Stimulated activated CD4-positive, alpha-beta T cell treated with anti-CD3 and anti-CD28 coated beads, Interleukin-12 subunit alpha, Interleukin-12 subunit beta, amount 100 ng/mL, for 48 hours (primary cell): ENCODE data around the gene ZBP1.

Source experiments
- DNase-seq, 3 donors: peaks; one replicate each; pipeline ENCODE4 v3.0.0-alpha.2; 2020; ENCODE audit warnings: low read depth in 2 of 3, low spot score in 1 of 3

The ZBP1 gene

GRCh38 chr20:57619051-57619831 is 985 bp downstream of the ZBP1 start:
- DNase-seq = peak; percentile 44 to 70 (median 60)

DNA sequence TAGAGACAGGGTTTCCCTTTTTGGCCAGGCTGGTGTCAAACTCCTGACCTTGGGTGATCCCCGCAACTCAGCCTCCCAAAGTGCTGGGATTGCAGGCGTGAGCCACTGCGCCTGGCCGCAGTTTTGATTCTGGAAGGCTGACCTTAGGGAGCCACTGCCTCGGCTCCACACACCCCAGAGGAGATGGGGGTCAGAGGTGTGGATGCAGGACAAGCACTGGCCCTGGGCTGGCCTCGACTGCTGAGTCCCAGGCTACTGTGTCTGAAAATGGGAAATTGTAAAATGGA is 1.5 kb downstream of the ZBP1 start:
- no peak for DNase-seq

DNA sequence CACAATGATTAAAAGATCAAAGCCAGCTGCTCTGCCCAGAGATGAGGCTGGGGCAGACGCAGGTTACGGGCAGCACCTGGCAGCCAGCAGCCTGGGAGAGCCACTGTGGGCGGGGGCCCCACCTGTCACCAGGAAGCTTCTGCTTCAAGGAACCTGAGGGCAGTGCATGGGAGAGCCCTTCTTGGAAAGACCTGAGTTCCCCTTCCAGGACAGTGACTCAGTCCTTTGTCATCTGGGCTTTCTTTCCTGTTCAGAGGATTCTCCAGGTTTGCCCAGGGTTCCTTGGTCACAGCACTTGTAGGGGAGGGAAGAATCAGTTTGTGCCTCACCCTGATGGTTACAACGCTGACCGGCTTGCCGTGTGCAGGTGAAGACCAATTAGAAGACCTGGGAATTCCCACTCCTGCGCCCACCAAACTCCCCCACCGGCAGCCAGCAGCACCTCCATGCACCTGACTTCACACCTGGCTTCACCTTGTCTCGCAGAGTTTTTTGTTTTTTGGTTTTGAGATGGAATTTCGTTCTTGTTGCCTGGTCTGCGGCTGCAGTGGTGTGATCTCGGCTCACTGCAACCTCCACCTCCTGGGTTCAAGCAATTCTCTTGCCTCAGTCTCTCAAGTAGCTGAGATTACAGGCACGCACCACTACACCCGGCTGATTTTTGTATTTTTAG is 2.0 kb downstream of the ZBP1 start:
- no peak for DNase-seq

DNA sequence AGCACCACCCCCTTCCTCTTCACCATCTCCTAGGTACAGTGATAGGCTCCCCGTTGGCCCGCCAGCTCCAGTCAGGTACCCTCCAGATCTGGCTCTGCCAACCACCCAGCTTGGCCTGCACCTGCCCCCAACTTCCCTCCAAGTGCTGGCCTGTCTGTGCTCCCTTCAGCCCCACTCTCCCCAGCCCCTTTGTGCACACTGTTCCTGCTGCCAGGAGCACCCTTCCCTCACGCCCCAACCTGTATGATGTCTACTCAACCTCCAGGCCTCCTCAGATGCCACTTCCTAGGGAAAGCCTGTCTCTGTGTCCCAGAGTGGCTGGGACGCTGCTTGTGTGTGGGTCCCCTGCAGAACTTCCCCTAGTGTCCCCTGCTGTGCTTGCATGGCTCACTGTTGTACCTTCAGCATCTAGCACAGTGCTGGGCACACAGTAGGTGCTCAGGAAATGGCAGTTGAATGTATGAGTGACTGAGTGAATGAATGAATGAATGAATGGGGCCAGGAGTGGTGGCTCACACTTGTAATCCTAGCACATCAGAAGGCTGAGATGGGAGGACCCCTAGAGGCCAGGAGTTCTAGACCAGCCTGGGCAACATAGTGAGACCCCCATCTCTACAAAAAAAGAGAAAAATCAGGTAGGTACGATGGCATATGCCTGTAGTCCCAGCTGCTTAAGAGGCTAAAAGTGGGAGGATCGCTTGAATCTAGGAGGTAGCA is 3.0 kb downstream of the ZBP1 start:
- DNase-seq = no peak

GRCh38 chr20:57616143-57616951 is 3.9 kb downstream of the ZBP1 start:
- no peak for DNase-seq

- no peak for DNase-seq
Measured at GRCh38 chr20:57615445-57615811, 4.8 kb downstream of the ZBP1 start.

GRCh38 chr20:57614490-57615444 is 5.5 kb downstream of the ZBP1 start:
- no peak for DNase-seq

- no peak for DNase-seq
Measured at GRCh38 chr20:57613481-57613921, 6.7 kb downstream of the ZBP1 start.

GRCh38 chr20:57612916-57613315 is 7.3 kb downstream of the ZBP1 start:
- no peak for DNase-seq

GRCh38 chr20:57612436-57612835 is 7.8 kb downstream of the ZBP1 start:
- DNase-seq = no peak

- no peak for DNase-seq
Measured at GRCh38 chr20:57611586-57612311, 8.5 kb downstream of the ZBP1 start.

- no peak for DNase-seq
Measured at GRCh38 chr20:57610261-57610952, 9.8 kb downstream of the ZBP1 start.

DNA sequence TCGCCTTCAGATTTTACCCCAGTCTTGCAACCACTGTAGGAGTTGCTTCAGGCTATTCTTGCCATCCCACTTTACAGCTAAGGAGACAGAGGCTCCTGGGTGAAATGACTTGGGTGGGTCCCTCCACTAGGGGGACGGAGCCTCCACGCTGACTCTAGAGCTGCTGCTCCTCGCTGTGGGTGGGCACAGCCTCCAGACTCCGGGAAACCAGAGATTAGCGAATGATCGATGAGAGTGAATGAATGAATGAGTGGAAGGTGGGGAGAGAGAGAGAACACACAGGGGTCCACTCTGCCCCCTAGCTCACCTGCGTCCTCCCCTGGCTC is 10.4 kb downstream of the ZBP1 start:
- no peak for DNase-seq

DNA sequence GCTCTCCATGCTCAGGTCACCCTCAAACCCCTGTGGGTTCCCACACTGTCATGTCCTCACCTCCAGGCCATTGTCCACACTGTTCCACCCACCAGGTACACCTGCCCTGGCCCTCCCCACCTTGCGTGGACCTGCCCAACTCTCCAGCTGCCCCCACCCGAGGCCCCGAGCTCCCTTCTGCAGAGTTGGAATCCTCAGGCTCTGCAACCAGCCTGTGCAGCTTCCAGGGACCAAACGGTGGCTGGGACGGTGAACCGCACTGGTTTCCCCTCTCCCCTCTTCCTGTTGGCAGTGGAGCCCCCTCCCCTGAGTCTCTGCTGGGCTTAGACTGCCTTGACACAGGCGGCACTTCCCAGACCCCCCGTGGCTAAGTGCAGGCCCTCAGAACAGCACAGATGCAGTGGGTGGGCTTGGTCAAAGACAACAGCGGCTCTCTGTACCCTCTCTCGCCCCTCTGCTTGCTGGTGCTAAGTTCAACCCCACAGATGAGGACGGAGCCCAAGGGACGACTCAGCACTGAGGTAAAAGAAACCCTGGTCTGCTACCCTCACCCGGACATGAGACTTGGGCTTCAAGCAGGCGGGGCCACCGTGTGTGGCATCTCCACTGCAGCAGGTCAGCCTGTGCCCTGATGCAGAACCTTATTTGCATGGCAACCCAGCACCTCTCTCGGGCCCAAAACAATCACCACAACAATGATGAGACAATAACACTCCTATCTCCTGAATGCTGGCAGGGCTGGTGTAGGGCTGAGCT is 11.0 kb downstream of the ZBP1 start:
- DNase-seq = no peak

DNA sequence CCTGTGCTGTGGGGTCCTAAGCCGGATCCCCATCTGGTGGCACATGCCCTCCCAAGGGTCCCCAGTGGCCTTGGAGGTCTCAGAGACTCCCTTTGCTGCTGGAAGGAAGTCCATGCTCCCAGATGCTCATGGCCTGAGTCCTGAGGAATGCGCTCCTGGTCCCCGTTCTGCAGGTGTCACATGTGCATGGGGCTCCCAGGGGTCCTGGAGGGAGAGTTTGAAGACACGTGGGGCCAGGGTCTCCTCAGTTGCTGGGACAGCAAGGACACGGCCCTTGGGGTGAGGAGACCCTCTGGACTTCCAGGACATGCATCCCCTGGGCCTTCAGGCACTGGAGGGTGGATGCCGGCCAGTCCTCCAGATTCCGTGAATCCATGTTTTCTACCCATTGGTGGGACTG is 11.7 kb downstream of the ZBP1 start:
- DNase-seq = no peak

DNA sequence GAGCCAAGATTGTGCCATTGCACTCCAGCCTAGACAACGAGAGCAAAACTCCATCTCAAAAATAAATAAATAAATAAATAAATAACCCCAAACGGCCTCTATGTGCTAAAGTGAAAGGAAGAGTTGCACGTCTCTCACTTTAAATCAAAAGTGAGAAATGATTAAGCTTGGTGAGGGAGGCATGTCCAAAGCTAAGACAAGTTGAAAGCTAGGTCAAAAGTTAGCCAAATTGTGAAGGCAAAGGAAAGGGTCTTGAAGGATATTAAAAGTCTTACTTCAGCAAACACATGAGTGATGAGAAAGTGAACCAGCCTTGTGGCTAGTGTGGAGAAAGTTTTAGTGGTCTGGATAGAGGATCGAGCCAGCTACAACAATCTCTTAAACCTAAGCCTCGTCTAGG is 14.3 kb downstream of the ZBP1 start:
- DNase-seq = no peak

DNA sequence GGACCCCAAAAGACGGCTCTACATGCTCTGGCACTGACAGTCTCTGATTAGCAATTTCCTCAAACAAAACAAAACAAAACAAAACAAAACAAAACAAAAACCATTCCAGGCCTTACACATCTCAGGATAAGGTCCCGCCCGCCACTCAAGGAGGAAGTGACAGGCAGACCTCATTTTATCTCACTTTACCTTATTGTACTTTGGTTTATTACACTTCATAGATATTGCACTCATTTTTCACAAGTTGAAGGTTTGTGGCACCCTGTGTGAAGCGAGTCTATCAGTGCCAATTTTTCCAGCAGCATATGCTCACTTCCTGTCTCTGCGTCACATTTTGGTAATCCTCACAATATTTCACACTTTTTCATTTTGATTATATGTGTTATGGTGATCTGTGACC is 15.2 kb downstream of the ZBP1 start:
- DNase-seq = no peak

DNA sequence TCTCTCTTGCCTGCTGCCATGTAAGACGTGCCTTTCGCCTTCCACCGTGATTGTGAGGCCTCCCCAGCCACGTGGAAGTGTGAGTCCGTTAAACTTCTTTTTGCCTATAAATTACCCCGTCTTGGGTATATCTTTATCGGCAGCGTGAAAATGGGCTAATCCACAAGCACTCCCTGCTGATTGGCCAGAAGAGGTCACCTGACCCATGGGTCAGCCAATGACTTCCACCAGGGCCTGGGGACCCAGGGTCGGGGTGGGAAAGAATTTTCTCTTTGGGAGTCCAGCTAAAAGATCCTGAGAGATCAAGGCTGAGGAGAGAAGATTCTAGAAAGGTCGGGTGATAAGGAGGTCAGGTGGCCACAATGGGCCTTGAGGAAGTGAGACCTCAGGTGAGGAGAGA is 17.1 kb downstream of the ZBP1 start:
- no peak for DNase-seq

DNA sequence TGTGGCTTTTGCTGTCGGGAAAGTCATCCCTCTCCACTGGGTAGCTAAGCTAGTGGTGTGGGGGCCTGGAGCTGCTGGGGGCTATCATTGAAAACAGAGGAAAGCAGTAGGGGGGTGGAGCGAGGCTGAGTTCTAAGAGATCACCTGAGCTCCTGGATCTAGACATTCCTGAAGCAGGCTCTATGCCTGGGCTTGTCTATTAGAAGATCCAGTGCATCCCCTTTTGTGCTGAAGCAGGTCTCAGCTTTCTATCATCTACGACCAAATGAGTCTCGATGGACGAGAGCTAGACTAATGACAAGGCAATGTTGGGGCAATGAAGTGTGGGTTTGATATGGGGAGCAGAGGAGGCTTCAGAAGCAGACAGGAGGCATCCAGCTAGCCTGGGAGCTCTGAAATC is 18.5 kb downstream of the ZBP1 start:
- DNase-seq = no peak
